Stimulated activated naive CD8-positive, alpha-beta T cell treated with anti-CD3 and anti-CD28 coated beads, Interleukin-15, amount 100 ng/mL, for 72 hours (primary cell): ENCODE data around the gene AQP1.

Experiments
- ATAC-seq: fragments of 150-1000 bp; cut with Tn5 transposase; 2 replicates; pipeline ENCODE4 v1.10.0; 2021; ENCODE audit warnings: mild to moderate bottlenecking, moderate library complexity
- DNase-seq, 2 donors: peaks; one replicate each; pipeline ENCODE4 v3.0.0; 2021 to 2022
- H3K27ac Mint-ChIP-seq, 2 donors: one replicate each; pipeline ENCODE4 v1.8.0; 2022; ENCODE audit warnings: mild to moderate bottlenecking in 2 of 2, mixed read lengths in 2 of 2, moderate library complexity in 2 of 2
- H3K27me3 Mint-ChIP-seq: one replicate; pipeline ENCODE4 v1.8.0; 2022; ENCODE audit warnings: mixed read lengths
- H3K4me1 Mint-ChIP-seq: one replicate; pipeline ENCODE4 v1.8.0; 2022; ENCODE audit warnings: mild to moderate bottlenecking, mixed read lengths
- H3K4me3 Mint-ChIP-seq, 2 donors: one replicate each; pipeline ENCODE4 v1.8.0; 2022; ENCODE audit warnings: mild to moderate bottlenecking in 2 of 2, mixed read lengths in 2 of 2, moderate library complexity in 1 of 2
- H3K9me3 Mint-ChIP-seq, 2 donors: one replicate each; pipeline ENCODE4 v1.8.0; 2022; ENCODE audit warnings: mixed read lengths in 2 of 2

AQP1 gene

DNA sequence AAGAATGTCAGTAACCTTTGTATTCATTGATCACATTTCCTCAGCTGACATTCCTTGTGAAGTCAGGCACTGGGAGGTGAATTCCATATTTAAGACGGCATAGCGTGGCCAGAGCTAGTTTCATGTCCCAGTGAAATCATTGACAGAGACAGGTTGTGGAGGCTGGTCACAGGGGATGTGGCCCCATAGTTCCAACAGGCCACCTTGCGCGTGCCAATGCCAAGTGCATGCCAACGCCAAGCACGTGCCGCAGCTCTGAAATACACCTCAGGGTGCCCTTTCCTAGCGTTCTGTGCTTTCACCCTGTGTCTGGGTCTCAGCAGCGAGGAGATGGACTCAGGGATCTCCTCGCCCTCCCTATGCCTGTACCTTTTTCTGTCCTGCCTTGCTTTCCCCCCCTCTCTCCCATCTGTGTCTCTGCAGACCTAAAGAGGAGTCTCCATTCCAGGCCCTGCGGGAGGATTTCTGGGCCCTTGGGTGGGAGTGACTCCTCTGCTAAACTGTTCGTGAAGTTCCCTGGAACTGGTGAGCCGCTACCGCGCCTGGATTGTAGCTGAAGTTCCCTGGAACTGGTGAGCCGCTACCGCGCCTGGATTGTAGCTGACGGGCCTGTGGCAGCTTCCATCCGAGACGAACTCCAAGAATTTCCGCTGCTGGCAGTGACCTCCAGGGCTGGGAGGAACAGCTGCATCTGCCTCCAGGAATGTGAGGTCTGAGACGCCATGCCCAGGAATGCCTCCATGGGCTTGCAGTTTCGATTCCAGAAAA, 19.7 kb downstream of the AQP1 start:
- Mint-ChIP-seq H3K9me3 (peaks cover 3 to 15% of the 10 kb centered on the region in 2 donors), H3K27ac (no peak overlapping the region), H3K4me3 (no peak overlapping the region), H3K27me3 (peaks cover 8% of the 10 kb centered on the region), H3K4me1 (no peaks in the 10 kb centered on the region)
- ATAC-seq, result no peak
- no peak for DNase-seq

- H3K4me1 Mint-ChIP-seq, result no peaks in the 10 kb centered on the region
- peaks cover 15% of the 10 kb centered on the region for H3K27me3 Mint-ChIP-seq
- DNase-seq, result no peak
- H3K4me3 Mint-ChIP-seq, result no peak overlapping the region
- peak overlapping the region in 1 of 2 donors; percentile 88 for H3K27ac Mint-ChIP-seq
- ATAC-seq, result no peak
- peaks cover 3 to 9% of the 10 kb centered on the region in 2 donors for H3K9me3 Mint-ChIP-seq
These were observed 20.4 kb downstream of the AQP1 start for GRCh38 chr7:30931929-30932540.

- DNase-seq (no peak), ATAC-seq (no peak)
- peaks cover under 1 to 6% of the 10 kb centered on the region in 2 donors for H3K9me3 Mint-ChIP-seq
- peaks cover 20% of the 10 kb centered on the region for H3K27me3 Mint-ChIP-seq
- H3K27ac Mint-ChIP-seq, result peak overlapping the region in 1 of 2 donors; percentile 88
- H3K4me3 Mint-ChIP-seq, result no peak overlapping the region
- no peaks in the 10 kb centered on the region for H3K4me1 Mint-ChIP-seq
These were observed 20.9 kb downstream of the AQP1 start for GRCh38 chr7:30932562-30932961.

- Mint-ChIP-seq H3K27ac (no peak overlapping the region), H3K4me3 (no peak overlapping the region), H3K27me3 (peaks cover 24% of the 10 kb centered on the region), H3K4me1 (no peaks in the 10 kb centered on the region), H3K9me3 (no peaks in the 10 kb centered on the region)
- ATAC-seq, result peak; percentile 7
- no peak for DNase-seq
These were observed 21.7 kb downstream of the AQP1 start for GRCh38 chr7:30933124-30933974.

DNA sequence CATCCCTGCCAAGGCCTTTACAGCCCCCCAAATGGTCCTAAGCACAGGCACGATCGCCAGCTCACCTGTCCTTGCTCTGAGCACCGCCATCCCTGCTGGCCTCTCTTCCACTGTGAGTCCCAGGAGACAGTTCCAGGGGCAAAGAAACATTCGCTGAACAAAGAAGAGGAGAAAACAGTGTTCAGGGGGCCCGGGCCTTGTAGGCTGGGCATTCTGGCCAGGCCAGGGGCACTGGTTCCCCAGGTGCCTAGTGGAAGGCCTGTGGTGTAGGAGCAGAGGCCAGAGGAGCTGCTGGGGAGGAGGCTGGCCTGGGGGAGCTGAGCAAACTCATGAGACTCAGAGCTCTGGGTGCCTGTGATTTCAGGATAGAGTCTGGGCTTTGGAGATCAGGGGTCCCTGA, 22.6 kb downstream of the AQP1 start:
- ATAC-seq (no peak), DNase-seq (no peak)
- no peaks in the 10 kb centered on the region for H3K4me1 Mint-ChIP-seq
- H3K4me3 Mint-ChIP-seq, result no peak overlapping the region
- peaks cover 26% of the 10 kb centered on the region for H3K27me3 Mint-ChIP-seq
- H3K27ac Mint-ChIP-seq, result no peak overlapping the region
- H3K9me3 Mint-ChIP-seq, result no peaks in the 10 kb centered on the region

GRCh38 chr7:30934732-30935568, 23.3 kb downstream of the AQP1 start:
- peaks cover 32% of the 10 kb centered on the region for H3K27me3 Mint-ChIP-seq
- H3K4me1 Mint-ChIP-seq, result no peaks in the 10 kb centered on the region
- no peak overlapping the region for H3K4me3 Mint-ChIP-seq
- ATAC-seq (peak; percentile 11), DNase-seq (no peak)
- H3K9me3 Mint-ChIP-seq, result no peaks in the 10 kb centered on the region
- H3K27ac Mint-ChIP-seq, result no peak overlapping the region

DNA sequence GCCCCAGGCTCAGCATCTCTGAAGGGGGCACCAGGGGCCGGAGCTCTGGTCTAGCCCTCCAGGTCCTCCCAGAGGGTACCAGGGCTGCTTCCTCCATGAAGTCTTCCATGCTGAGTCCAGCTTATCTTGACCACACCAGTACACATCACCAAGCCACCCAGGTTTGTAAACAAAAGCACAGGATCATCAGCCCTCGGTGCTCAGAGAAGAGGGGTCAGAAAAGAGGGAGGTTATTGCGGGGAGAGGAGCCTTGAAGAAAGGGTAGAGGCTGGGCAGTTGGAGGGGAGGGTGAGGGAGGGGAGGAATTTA, 23.9 kb downstream of the AQP1 start:
- Mint-ChIP-seq H3K27me3 (peaks cover 32% of the 10 kb centered on the region), H3K9me3 (no peaks in the 10 kb centered on the region), H3K4me3 (no peak overlapping the region), H3K4me1 (no peaks in the 10 kb centered on the region), H3K27ac (no peak overlapping the region)
- no peak for DNase-seq
- no peak for ATAC-seq

DNA sequence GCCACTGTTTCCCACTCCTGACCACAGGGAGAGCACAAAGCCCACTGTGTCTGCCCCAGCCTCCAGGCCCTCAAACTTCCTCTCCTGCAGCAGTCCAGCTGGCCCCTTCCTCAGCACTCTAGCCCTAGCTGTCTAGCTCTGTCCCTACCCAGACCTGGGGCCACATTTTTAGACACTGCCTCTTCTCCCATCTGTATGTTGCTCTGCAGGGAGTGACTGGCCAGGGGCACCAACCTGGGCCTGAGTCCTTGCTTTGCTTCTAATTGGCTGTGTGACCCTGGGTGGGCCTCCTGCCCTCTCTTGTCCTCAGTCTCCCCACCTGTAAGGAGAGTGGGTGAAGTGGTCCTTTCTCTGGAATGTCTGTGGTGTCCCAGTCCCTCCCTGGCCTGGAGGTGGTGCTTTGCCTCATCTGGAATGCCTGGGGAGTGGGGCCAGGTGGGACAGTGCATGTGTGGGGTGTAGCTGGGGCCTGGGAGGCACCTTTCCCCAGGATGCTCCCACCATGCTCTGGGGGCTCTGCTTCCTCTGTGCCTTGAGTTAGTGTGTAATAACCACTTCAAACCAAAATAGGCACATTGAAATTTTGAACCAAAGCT, 25.1 kb downstream of the AQP1 start:
- no peak overlapping the region for H3K27ac Mint-ChIP-seq
- no peak overlapping the region for H3K4me3 Mint-ChIP-seq
- H3K4me1 Mint-ChIP-seq, result no peaks in the 10 kb centered on the region
- DNase-seq (no peak), ATAC-seq (peak; percentile 25)
- H3K27me3 Mint-ChIP-seq, result peaks cover 41% of the 10 kb centered on the region
- no peaks in the 10 kb centered on the region for H3K9me3 Mint-ChIP-seq

- DNase-seq, result no peak
- Mint-ChIP-seq H3K9me3 (no peaks in the 10 kb centered on the region), H3K27me3 (peaks cover 48% of the 10 kb centered on the region), H3K4me3 (no peak overlapping the region), H3K27ac (peak overlapping the region in 1 of 2 donors; percentile 52), H3K4me1 (no peaks in the 10 kb centered on the region)
- ATAC-seq, result no peak
These were observed 25.8 kb downstream of the AQP1 start for GRCh38 chr7:30937416-30937815.

DNA sequence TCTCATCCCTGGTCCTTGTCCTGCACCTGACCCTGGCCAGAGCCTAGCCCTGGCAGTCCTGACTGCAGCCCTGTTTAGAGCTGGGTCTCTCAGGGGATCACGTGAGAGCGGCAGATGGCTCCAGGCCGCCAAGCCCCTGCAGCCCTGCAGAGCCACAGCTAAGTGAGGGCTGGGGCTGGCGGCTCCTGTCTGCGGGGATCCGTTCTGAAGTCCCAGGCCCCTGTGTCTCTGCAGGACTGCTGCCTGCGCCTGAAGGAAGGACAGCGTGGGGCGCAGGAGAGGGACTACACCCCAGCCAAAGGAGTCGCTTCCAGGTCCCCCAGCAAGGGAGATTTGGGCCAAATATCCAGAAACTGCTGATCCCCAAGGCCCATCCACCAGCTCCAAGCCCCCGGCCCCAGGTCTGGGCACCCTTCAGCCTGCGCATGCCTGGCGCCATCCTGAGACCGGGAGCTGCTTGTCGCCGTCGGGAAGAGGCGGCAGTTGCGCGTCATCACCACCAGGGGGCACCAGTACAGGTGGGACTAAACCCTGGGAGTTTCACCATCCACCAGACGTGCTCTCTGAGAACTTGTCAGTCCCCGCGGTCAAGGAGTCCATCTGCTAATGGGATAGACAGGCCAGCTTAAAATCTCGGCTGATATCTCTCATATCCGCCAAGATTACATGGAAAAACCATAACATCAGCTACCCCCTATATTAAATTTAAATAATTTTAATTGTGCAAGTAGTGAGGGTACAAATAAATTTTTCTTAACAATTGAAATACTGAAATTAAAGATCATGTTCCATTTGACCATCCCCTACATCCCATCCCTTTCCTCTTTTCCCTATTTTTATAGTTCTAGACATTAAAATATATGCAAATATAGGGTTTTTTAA, 27.0 kb downstream of the AQP1 start:
- H3K4me3 Mint-ChIP-seq, result no peak overlapping the region
- H3K27ac Mint-ChIP-seq, result no peak overlapping the region
- no peaks in the 10 kb centered on the region for H3K9me3 Mint-ChIP-seq
- peak; percentile 39 for ATAC-seq
- H3K4me1 Mint-ChIP-seq, result no peaks in the 10 kb centered on the region
- peaks cover 56% of the 10 kb centered on the region for H3K27me3 Mint-ChIP-seq
- peak; percentile 57 to 61 for DNase-seq

- H3K4me1 Mint-ChIP-seq, result no peaks in the 10 kb centered on the region
- H3K4me3 Mint-ChIP-seq, result no peak overlapping the region
- no peak for DNase-seq
- ATAC-seq, result no peak
- H3K27ac Mint-ChIP-seq, result no peak overlapping the region
- peaks cover 57% of the 10 kb centered on the region for H3K27me3 Mint-ChIP-seq
- H3K9me3 Mint-ChIP-seq, result peaks cover 0 to 5% of the 10 kb centered on the region in 2 donors
These were observed 30.1 kb downstream of the AQP1 start for GRCh38 chr7:30941582-30942323.

GRCh38 chr7:30950197-30950596, 38.5 kb downstream of the AQP1 start:
- H3K27me3 Mint-ChIP-seq, result peaks cover 19% of the 10 kb centered on the region
- no peak overlapping the region for H3K4me3 Mint-ChIP-seq
- no peak for ATAC-seq
- H3K9me3 Mint-ChIP-seq, result peaks cover 15 to 19% of the 10 kb centered on the region in 2 donors
- no peak for DNase-seq
- H3K27ac Mint-ChIP-seq, result no peak overlapping the region
- no peaks in the 10 kb centered on the region for H3K4me1 Mint-ChIP-seq

- ATAC-seq, result no peak
- Mint-ChIP-seq H3K27ac (no peak overlapping the region), H3K9me3 (peaks cover 19 to 22% of the 10 kb centered on the region in 2 donors), H3K27me3 (peaks cover 4% of the 10 kb centered on the region), H3K4me3 (no peak overlapping the region), H3K4me1 (no peaks in the 10 kb centered on the region)
- no peak for DNase-seq
These were observed 43.3 kb downstream of the AQP1 start for GRCh38 chr7:30954914-30955313.

DNA sequence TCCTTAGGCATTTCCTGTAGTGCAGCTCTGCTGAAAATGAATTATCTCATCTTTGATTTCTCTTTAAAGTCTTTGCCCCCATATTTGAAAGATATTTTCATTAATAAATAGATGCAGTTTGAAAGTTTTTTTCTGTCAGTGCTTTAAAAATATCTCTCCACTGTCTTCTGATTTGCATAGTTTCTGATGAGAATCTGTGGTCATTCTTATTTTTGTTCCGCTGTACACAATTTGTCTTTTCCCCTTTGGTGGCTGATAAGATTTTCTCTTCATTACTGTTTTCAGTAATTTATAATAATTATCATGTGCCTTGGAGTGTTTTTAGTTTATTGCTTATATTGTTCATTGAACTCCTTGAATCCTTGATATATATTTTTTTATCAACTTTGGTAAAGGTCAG, 45.1 kb downstream of the AQP1 start:
- no peaks in the 10 kb centered on the region for H3K4me1 Mint-ChIP-seq
- no peak overlapping the region for H3K4me3 Mint-ChIP-seq
- H3K27ac Mint-ChIP-seq, result no peak overlapping the region
- DNase-seq (no peak), ATAC-seq (no peak)
- no peaks in the 10 kb centered on the region for H3K27me3 Mint-ChIP-seq
- peaks cover 14 to 22% of the 10 kb centered on the region in 2 donors for H3K9me3 Mint-ChIP-seq
